Peyer's patch (tissue), 4 donors: ENCODE measurements around the gene NSFL1C.

Source experiments
- POLR2A ChIP-seq, 2 donors: fragments of 450-650 bp; IDR thresholded peaks; one replicate each; pipeline ENCODE4 v1.5.1; 2017; ENCODE audit warnings: antibody characterized with exemption in 2 of 2, mild to moderate bottlenecking in 2 of 2, moderate library complexity in 2 of 2
- TF ChIP-seq, protein P1 (sequence below), 6 experiments: fragments of 450-650 bp in 4 of 6; fragments of 200-600 bp in 2 of 6; sonication (generic) in 1 of 6; IDR thresholded peaks; one replicate each; pipeline ENCODE4 v1.5.1; 2017 to 2019; ENCODE audit warnings: antibody characterized with exemption in 6 of 6, mild to moderate bottlenecking in 3 of 6, moderate library complexity in 1 of 6

DNA sequence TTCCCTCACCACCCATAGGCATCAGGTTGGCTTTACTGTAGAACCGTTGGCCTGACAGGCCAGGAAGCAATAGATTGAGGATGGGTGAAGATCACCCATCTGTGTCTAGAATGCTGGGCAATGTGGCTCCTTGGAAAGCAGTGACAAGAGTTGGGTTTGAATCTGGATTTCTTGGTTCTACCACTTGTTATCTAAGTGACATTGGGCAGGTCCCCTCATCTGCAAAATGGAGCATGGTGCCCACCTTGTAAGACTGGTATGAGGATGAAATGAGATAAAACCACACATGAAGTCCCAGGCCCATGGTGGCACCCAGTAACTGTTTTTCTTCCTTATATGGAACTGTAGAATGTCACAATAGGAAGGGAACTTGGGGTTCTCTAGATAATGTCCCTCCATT, 47.2 kb upstream of the NSFL1C start:
- TF ChIP-seq, protein P1, sequence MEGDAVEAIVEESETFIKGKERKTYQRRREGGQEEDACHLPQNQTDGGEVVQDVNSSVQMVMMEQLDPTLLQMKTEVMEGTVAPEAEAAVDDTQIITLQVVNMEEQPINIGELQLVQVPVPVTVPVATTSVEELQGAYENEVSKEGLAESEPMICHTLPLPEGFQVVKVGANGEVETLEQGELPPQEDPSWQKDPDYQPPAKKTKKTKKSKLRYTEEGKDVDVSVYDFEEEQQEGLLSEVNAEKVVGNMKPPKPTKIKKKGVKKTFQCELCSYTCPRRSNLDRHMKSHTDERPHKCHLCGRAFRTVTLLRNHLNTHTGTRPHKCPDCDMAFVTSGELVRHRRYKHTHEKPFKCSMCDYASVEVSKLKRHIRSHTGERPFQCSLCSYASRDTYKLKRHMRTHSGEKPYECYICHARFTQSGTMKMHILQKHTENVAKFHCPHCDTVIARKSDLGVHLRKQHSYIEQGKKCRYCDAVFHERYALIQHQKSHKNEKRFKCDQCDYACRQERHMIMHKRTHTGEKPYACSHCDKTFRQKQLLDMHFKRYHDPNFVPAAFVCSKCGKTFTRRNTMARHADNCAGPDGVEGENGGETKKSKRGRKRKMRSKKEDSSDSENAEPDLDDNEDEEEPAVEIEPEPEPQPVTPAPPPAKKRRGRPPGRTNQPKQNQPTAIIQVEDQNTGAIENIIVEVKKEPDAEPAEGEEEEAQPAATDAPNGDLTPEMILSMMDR (IDR thresholded peaks at IDR 0.05) = no peak
- TF ChIP-seq POLR2A (IDR thresholded peaks at IDR 0.05) = no peak
